GM18517 (cell line): ENCODE data around the gene DESI1.
A peak's percentile ranks its signal among the peaks of the same experiment; 100 is the strongest.
"Not testable (repeated sequence)": the region's sequence is repeated elsewhere in the genome, so short reads cannot be mapped to it uniquely, and the experiment has no call there.

Experiments
- ATAC-seq: cut with Tn5 transposase; IDR thresholded peaks from one replicate; pipeline ENCODE4 v1.9.1; 2021; ENCODE audit warnings: mild to moderate bottlenecking, moderate library complexity; ENCODE audit not compliant: unreplicated experiment

Gene DESI1

GRCh38 chr22:41636467-41636866 is 15.6 kb upstream of the DESI1 start:
- no peak for ATAC-seq

- not testable (repeated sequence) for ATAC-seq
These were observed 13.8 kb upstream of the DESI1 start for GRCh38 chr22:41634610-41635009.

- ATAC-seq = not testable (repeated sequence)
These were observed 10.8 kb upstream of the DESI1 start for GRCh38 chr22:41631615-41632014.

- not testable (repeated sequence) for ATAC-seq
These were observed 10.3 kb upstream of the DESI1 start for GRCh38 chr22:41631115-41631514.

DNA sequence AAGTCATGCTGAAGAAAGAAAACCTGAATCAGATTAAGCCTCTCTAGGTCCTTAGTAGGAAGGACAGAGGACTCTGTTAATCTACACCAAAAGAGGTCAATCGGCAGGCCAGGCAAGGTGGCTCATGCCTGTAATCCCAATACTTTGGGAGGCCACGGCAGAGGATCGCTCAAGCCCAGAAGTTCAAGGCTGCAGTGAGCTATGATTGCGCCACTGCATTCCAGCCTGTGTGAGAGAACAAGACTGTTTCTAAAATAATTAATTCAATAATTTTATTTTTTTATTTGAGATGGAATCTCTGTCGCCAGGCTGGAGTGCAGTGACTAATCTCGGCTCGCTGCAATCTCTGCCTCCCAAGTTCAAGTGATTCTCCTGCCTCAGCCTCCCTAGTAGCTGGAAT is 4.7 kb upstream of the DESI1 start:
- ATAC-seq = no peak

GRCh38 chr22:41621911-41622179 is 1.0 kb upstream of the DESI1 start:
- ATAC-seq = no peak

DNA sequence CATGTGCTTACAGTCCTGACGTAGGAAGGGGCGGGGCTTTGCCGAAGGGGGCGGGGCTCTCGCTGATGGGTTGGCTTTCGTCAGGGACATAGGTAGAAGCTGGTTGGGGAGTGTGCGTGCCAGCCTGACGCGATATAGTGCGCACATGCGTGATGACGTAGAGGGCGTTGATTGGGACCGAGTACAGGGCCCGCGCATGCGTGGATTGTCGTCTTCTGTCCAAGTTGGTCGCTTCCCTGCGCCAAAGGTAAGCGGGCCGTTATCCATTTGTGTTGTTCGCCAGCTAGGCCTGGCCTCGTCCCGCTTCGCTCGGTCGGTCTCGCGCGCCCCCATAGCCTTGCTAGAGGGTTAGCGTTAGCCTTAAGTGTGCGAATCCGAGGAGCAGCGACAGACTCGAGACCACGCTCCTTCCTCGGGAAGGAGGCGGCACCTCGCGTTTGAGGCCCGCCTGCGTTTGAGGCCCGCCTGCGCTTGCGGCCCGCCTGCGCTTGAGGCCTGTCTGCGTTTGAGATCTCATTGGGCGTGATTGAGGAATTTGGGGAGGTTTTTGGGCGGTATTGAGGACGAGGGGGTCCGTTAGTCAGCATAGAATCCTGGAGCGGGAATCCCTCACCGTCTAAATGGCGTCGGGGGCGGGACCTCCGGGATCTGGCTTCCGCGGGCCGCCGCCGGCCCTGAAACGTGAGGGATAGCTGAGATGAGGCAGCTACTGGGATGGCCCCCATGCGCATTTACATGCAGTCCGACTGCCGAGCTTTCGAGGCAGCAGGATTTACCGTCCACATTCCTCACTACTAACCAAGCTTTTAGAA is 462 bp upstream of the DESI1 start, which contains the start of gene XRCC6:
Gene XRCC6, plus strand, starts transcription at position 197 of the 812 bp plus-strand sequence. CDS start 710 bp downstream, outside the sequence.
- ATAC-seq = peak; percentile 82

GRCh38 chr22:41619979-41620588 is 759 bp downstream of the DESI1 start:
- peak; percentile 8 for ATAC-seq

DNA sequence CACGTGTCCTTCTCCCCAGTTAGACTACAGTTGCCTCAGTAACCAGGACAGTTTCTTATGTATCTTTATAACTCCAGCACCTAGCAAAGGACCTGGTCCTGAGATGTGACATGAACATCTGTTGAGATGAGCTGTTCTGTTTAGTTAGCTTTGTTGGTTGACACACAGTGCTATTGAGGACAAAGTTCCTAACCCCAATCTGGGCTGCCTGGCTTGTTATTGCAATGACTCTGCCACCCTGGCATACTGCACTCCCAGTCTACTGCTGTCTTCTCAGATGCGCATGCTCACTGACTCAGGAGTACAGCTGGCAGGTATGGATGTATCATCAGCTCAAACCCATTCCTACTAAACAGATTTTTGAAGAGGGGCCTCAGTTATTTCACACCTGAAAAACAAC is 7.4 kb downstream of the DESI1 start:
- ATAC-seq = no peak

DNA sequence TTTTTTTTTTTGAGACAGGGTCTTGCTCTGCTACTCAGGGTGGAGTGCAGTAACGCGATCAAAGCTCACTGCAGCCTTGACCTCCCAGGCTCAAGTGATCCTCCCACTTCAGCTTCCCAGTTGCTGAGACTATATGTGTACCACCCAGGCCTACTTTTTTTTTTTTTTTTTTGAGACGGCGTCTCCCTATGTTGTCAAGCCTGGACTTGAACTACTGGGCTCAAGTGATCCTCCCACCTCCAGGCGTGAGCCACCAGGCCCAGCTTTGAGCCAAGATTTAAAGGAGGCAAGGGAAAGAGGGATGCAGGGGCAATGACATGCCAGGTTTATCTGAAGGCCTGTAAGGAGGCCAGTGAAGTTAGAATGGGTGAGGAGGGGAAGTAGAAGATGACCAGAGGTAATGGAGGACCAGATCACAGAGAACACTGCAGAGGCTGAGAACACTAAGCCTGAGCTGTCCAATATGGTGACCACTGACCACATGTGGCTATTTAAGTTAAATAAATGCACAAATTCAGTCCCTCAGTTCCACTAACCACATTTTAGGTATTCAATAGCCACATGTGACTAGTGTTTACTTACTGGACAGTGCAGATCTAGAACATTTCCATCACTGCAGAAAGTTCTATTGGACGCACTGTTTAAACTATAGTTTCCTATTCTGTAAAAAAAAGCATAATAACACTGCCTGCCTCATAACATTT is 8.1 kb downstream of the DESI1 start:
- no peak for ATAC-seq

GRCh38 chr22:41608386-41608785 is 12.5 kb downstream of the DESI1 start:
- ATAC-seq = no peak

GRCh38 chr22:41603873-41604332 is 16.9 kb downstream of the DESI1 start:
- no peak for ATAC-seq

GRCh38 chr22:41600976-41601375 is 19.9 kb downstream of the DESI1 start:
- no peak for ATAC-seq

DNA sequence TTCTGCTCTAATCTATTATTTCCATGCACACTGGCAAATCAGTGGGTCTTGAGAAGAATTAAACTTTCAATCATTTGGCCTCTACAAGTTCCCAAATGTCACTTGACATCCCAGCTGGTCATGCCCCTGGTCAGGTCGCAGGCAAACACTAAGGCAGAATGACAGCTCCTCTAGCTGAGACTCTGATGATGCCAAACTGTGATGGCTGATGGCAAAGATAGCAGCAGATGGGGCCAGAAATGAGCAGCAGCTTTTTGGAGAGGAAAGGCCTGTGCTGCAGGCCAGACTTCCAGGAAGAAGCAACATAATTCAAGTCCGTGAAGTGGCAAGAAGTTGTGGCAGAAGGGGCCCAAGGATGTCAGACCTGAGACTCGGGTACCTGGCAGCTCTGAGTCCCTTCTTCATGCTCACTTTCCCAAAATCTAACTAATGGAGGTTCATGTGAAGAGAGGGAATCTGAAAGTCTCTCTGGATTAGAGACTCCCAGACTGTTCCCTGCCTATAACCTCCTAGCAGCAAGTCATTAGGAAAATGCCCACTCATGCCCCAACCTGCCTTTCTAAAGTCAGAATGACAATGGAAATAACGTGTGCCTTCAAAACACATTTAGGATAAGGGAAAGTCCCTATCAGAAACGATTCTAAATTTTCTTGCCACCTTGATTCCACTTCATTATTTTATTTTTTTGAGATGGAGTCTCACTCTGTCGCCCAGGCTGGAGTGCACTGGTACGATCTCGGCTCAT is 21.8 kb downstream of the DESI1 start:
- ATAC-seq = no peak

DNA sequence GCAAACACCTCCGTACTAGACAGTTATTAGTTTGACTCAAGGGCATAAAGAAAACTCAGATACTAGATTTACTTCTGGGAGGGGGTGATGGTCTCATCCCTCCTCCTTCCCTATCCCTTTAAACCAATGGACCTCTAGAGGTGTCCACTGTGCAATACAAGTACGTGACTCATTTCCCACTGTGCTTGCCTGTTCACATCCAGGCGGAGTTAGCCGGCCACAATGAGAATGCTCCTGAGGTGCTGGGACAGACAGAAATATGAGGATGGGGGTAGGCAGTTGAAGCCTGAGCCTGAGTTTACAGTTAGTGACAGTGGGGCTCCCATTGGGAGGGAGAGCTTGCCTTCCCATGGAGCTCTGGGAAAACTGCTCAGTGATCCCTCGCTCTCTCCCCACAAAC is 22.8 kb downstream of the DESI1 start:
- ATAC-seq = no peak

- ATAC-seq = no peak
These were observed 23.2 kb downstream of the DESI1 start for GRCh38 chr22:41597635-41597953.

DNA sequence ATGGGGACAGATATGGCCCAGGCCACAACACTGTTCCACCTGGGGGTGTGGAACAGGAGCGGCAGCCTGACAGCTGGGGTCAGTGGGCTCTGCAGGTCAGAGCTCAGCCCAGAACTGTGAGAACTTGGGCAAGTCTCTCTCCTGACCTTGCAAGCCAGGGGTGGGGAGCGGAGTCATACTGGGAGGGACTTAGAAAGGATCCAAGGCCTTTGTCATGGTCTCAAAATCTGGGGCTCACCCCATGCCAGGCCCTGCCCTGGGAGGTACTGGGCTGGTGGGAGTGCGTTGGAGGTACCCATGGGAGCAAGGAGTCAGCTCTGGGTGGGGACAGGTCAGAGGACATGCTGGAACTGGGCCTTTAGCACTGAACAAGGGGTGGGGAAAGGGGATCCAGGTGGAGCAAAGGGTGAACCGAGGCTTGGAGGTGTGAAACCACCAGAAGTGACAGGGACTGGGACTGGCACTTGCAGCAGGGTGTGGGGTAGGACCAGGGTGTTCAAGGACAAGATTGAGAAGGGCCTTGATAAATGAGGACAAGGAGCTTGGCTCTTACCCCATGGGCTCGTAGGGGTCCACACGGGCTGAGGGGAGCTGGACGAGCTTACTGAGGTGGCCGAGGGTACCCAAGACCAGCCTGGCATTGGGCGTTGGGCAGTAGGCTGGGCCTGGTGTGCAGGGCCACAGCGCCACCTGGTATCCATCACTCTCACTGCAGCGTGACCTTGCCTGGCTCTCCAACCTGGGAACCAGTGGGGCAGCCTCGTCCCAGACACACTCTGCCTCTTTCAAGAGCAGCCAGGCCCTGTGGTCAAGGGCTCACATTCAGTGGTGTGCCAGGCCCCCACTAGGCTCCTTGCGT is 23.8 kb downstream of the DESI1 start:
- no peak for ATAC-seq

- ATAC-seq = no peak
These were observed 25.1 kb downstream of the DESI1 start for GRCh38 chr22:41595703-41596102.

GRCh38 chr22:41593336-41593960 is 27.4 kb downstream of the DESI1 start:
- not testable (repeated sequence) for ATAC-seq
